H1 (cell line): ENCODE measurements around the gene ADPRM. TPM values are rescaled to one million over a fixed set of nuclear protein-coding genes. Genes with fewer than 3 reads are reported as not detected.

Source experiments
- BACH1 ChIP-seq: IDR thresholded peaks from 2 replicates; pipeline ENCODE4 v1.6.1; 2012; ENCODE audit warnings: low read length, improper control_type of control experiment
- FOSL1 ChIP-seq: IDR thresholded peaks from 2 replicates; pipeline ENCODE4 v1.6.1; 2011; ENCODE audit warnings: mild to moderate bottlenecking, low read depth, low read length, moderate library complexity; ENCODE audit not compliant: insufficient read depth
- KDM5A ChIP-seq: fragments of 200-600 bp; IDR thresholded peaks from 2 replicates; pipeline ENCODE4 v1.7.1; 2012; ENCODE audit warnings: mild to moderate bottlenecking, low read length, inconsistent platforms, mixed read lengths
- SP1 ChIP-seq: IDR thresholded peaks from 2 replicates; pipeline ENCODE4 v1.6.1; 2011; ENCODE audit warnings: low read depth, low read length
- SP2 ChIP-seq: IDR thresholded peaks from 2 replicates; pipeline ENCODE4 v1.6.1; 2012; ENCODE audit warnings: mild to moderate bottlenecking, low read length, inconsistent platforms
- TBP ChIP-seq: IDR thresholded peaks from 2 replicates; pipeline ENCODE4 v1.6.1; 2011; ENCODE audit warnings: low read depth, low read length, improper control_type of control experiment
- polyA plus RNA-seq, 7 experiments: library from polyadenylated mRNA; depleted of rRNA in 3 of 7; stranded (reverse) in 5 of 7; unstranded in 2 of 7; fragments of >200 nt in 5 of 7; fragments of 200-250 nt in 2 of 7; gene quantifications; 1 replicate in 5 of 7; 2 replicates in 1 of 7; 4 replicates in 1 of 7; pipeline versions ENCODE4 v1.2.1 to v1.2.3, GENCODE V29; 2011 to 2013; ENCODE audit warnings: missing spikeins in 2 of 7, mixed read lengths in 2 of 7
- total RNA-seq: library from RNA; stranded (reverse); fragmentation: NEBNext Ultra II Directional; extraction: Animal tissue kit (Norgen Biotek cat#: 25700); gene quantifications from 2 replicates; pipeline ENCODE4 v1.2.1, GENCODE V29; 2021
- TF ChIP-seq, protein P1 (sequence below): IDR thresholded peaks from 2 replicates; pipeline ENCODE4 v1.6.1; 2011; ENCODE audit warnings: low read depth, mild to moderate bottlenecking, low read length; ENCODE audit not compliant: insufficient read depth

The ADPRM gene
- total and polyA plus RNA-seq, 2 of the 8 experiments (the other 6 are each of a cell fraction or from before 2014, with no cell fraction given): 6.7 to 7.9 TPM

DNA sequence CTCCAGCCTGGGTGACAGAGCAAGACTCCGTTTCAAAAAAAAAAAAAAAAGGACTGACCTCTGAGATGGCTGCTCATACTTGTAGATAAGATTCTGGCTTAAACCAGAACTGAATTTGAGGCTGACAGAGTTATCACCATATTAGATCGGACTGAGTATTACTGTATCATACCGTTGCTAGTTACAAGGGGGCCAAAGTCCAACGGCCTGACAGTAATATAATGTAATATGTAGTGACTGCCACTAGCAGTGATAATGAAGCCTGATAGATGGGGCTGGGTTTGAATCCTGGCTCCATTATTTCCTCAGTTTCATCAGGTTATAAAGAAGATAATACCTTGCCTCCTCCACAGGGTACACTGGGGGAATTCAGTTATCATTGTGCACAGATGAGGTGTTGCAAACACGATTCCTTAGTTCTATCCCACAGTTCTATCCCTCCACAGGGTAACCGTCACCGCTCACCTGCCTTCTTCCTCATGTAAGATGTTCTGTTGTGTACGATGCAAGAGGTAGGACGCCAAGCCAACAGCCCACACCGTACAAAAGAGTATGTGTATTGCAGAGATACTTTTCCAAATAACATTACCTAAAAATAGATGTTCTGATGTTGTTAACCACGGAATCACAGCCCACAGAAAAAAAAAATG is 27.3 kb downstream of the ADPRM start (continued):
- TF ChIP-seq TBP (no peak), FOSL1 (no peak), SP1 (no peak), BACH1 (no peak), SP2 (no peak), KDM5A (no peak)
- TF ChIP-seq, protein P1, sequence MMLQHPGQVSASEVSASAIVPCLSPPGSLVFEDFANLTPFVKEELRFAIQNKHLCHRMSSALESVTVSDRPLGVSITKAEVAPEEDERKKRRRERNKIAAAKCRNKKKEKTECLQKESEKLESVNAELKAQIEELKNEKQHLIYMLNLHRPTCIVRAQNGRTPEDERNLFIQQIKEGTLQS: no peak
